GM23248 (cell line): Measurements from ENCODE around the gene EXOC6. TPM values are rescaled to one million over a fixed set of nuclear protein-coding genes. Genes with fewer than 3 reads are reported as not detected.

ENCODE experiments used
- DNase-seq: peaks from one replicate; pipeline ENCODE4 v3.0.0-alpha.2; 2015
- H2AFZ ChIP-seq: fragments of 200-600 bp; sonication (generic); 2 replicates; pipeline ENCODE4 v1.6.1; 2016; ENCODE audit warnings: antibody characterized with exemption
- H3F3A ChIP-seq: fragments of 200-600 bp; sonication (generic); 2 replicates; pipeline ENCODE4 v1.6.1; 2016; ENCODE audit warnings: mild to moderate bottlenecking, antibody characterized with exemption, mixed run types; ENCODE audit not compliant: insufficient read depth
- H3K27ac ChIP-seq: fragments of 200-600 bp; sonication (generic); 2 replicates; pipeline ENCODE4 v1.5.1; 2016; ENCODE audit warnings: mild to moderate bottlenecking
- H3K27me3 ChIP-seq: fragments of 200-600 bp; sonication (generic); replicated peaks from 2 replicates; pipeline ENCODE4 v1.6.1; 2016; ENCODE audit warnings: mild to moderate bottlenecking; ENCODE audit not compliant: insufficient read depth
- H3K36me3 ChIP-seq: fragments of 200-600 bp; sonication (generic); 2 replicates; pipeline ENCODE4 v1.6.1; 2016; ENCODE audit warnings: low read depth, mild to moderate bottlenecking
- H3K4me1 ChIP-seq: fragments of 200-600 bp; sonication (generic); 2 replicates; pipeline ENCODE4 v1.6.1; 2016; ENCODE audit warnings: mild to moderate bottlenecking; ENCODE audit not compliant: insufficient read depth
- H3K4me2 ChIP-seq: fragments of 200-600 bp; sonication (generic); one replicate; pipeline ENCODE4 v1.6.1; 2016; ENCODE audit warnings: mild to moderate bottlenecking; ENCODE audit not compliant: unreplicated experiment
- H3K4me3 ChIP-seq: fragments of 200-600 bp; sonication (generic); 2 replicates; pipeline ENCODE4 v1.5.1; 2016; ENCODE audit warnings: mild to moderate bottlenecking
- H3K79me2 ChIP-seq: fragments of 200-600 bp; sonication (generic); 2 replicates; pipeline ENCODE4 v1.6.1; 2016; ENCODE audit warnings: mild to moderate bottlenecking; ENCODE audit not compliant: insufficient read depth
- H3K9ac ChIP-seq: fragments of 200-600 bp; sonication (generic); 2 replicates; pipeline ENCODE4 v1.6.1; 2016; ENCODE audit warnings: mild to moderate bottlenecking
- H3K9me2 ChIP-seq: fragments of 200-600 bp; sonication (generic); 2 replicates; pipeline ENCODE4 v1.6.1; 2016; ENCODE audit warnings: mixed run types, mild to moderate bottlenecking, moderate library complexity; ENCODE audit not compliant: insufficient read depth
- H3K9me3 ChIP-seq: fragments of 200-600 bp; sonication (generic); one replicate; pipeline ENCODE4 v1.6.1; 2017; ENCODE audit warnings: low read depth
- H4K20me1 ChIP-seq: fragments of 200-600 bp; sonication (generic); 2 replicates; pipeline ENCODE4 v1.6.0; 2016; ENCODE audit not compliant: insufficient read depth
- EZH2 ChIP-seq: fragments of 200-600 bp; sonication (generic); IDR thresholded peaks from 2 replicates; pipeline ENCODE4 v1.6.1; 2018; ENCODE audit warnings: antibody characterized with exemption, mild to moderate bottlenecking; ENCODE audit not compliant: insufficient read depth, poor library complexity, severe bottlenecking
- EZH2phosphoT487 ChIP-seq: fragments of 200-600 bp; sonication (generic); IDR thresholded peaks from 2 replicates; pipeline ENCODE4 v1.6.1; 2018; ENCODE audit warnings: antibody characterized with exemption, moderate library complexity, mild to moderate bottlenecking, low read depth; ENCODE audit not compliant: insufficient read depth
- WGBS, 2 experiments: methylation state at CpG; one replicate each; pipeline ENCODE4 v1.1.6; 2015 to 2017; ENCODE audit warnings: low lambda C conversion rate in 2 of 2, low coverage in 1 of 2; ENCODE audit errors: missing lambda C conversion rate in 2 of 2; 5-methylcytosine and 5-hydroxymethylcytosine counted together
- in situ Hi-C: fragments of 300-500 bp; cut with MboI; formaldehyde crosslinking; loops from 2 replicates; pipeline ENCODE4 v1.15.0; 2020
- polyA plus RNA-seq: library from polyadenylated mRNA; unstranded; fragments of >200 nt; fragmentation: Nextera tagmentation; extraction: Ambion mirVana; gene quantifications from 2 replicates; pipeline ENCODE4 v1.2.1, GENCODE V29; 2016
- total RNA-seq: library from RNA; depleted of rRNA; stranded (reverse); fragments of >200 nt; shearing (Covaris generic); gene quantifications from 2 replicates; pipeline ENCODE4 v1.2.3, GENCODE V29; 2014

EXOC6 gene
- total and polyA plus RNA-seq, 2 experiments from 2014 or later: 2.0 to 3.4 TPM

DNA sequence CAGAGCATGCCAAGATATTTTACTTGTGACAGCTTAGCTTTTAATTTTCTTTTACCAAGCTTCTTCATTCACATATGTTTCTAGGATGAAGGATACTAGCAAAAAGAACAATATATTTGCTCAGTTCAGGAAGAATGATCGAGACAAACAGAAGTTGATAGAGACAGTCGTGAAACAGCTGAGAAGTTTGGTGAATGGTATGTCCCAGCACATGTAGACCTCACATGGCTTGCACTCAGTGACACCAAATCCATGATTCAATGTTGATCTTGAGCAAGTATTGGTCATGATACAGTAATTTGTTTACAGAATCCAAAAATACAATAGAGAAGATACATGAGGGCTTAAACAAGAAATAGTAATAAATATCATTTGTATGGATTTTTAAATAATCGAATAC is 209.8 kb downstream of the EXOC6 start:
- no peak for DNase-seq
- 77 to 85% methylated on average over 3 of the region's 3 CpGs for WGBS, 2 experiments
- TF ChIP-seq EZH2 (no peak), EZH2phosphoT487 (no peak)
- Histone ChIP-seq H3K4me1 (no peaks in the 10 kb centered on the region), H3K27me3 (peaks cover 40% of the 10 kb centered on the region), H3K4me3 (no peak overlapping the region), H2AFZ (no peak overlapping the region), H3K4me2 (no peak overlapping the region), H3K9me3 (no peaks in the 10 kb centered on the region), H3K36me3 (no peaks in the 10 kb centered on the region), H3K9me2 (no peaks in the 10 kb centered on the region), H3K9ac (no peak overlapping the region), H4K20me1 (no peaks in the 10 kb centered on the region), H3K79me2 (no peaks in the 10 kb centered on the region), H3K27ac (no peak overlapping the region), H3F3A (no peaks in the 10 kb centered on the region)
- in situ Hi-C loops: no loop called here

- H3K9me3 ChIP-seq: no peaks in the 10 kb centered on the region
- TF ChIP-seq EZH2phosphoT487 (no peak), EZH2 (peak; percentile 67)
- peak within 1 kb of the TSS; percentile 15 for H3K4me2 ChIP-seq
- H3F3A ChIP-seq: no peaks in the 10 kb centered on the region
- no peaks in the 10 kb centered on the region for H4K20me1 ChIP-seq
- H3K79me2 ChIP-seq: no peaks in the 10 kb centered on the region
- H3K9ac ChIP-seq: no peak within 1 kb of the TSS
- no peak for DNase-seq
- peaks cover 57% of the 10 kb centered on the region for H3K27me3 ChIP-seq
- H3K27ac ChIP-seq: no peak within 1 kb of the TSS
- H3K36me3 ChIP-seq: no peaks in the 10 kb centered on the region
- no peak within 1 kb of the TSS for H2AFZ ChIP-seq
- 19 to 20% methylated on average over 55 to 67 of the region's 67 CpGs for WGBS, 2 experiments
- H3K4me3 ChIP-seq: no peak within 1 kb of the TSS
- no peaks in the 10 kb centered on the region for H3K4me1 ChIP-seq
- no peaks in the 10 kb centered on the region for H3K9me2 ChIP-seq
- in situ Hi-C loops: no loop called here
Measured at GRCh38 chr10:93059975-93060886, 211.9 kb downstream of the EXOC6 start, which contains the start of gene CYP26C1. CYP26C1 (plus strand) TSS chr10:93060798; CDS start chr10:93061264, 466 bp downstream.

- in situ Hi-C loops: no loop called here
- H3K4me3 ChIP-seq: no peak overlapping the region
- H2AFZ ChIP-seq: no peak overlapping the region
- WGBS, 2 experiments: 10% methylated on average over 44 to 45 of the region's 45 CpGs
- H3K79me2 ChIP-seq: no peaks in the 10 kb centered on the region
- no peak overlapping the region for H3K9ac ChIP-seq
- H3K4me1 ChIP-seq: no peaks in the 10 kb centered on the region
- no peaks in the 10 kb centered on the region for H3K9me2 ChIP-seq
- no peaks in the 10 kb centered on the region for H4K20me1 ChIP-seq
- H3K27ac ChIP-seq: no peak overlapping the region
- TF ChIP-seq EZH2 (peak; percentile 15), EZH2phosphoT487 (no peak)
- no peak for DNase-seq
- no peaks in the 10 kb centered on the region for H3K9me3 ChIP-seq
- peaks cover 62% of the 10 kb centered on the region for H3K27me3 ChIP-seq
- no peaks in the 10 kb centered on the region for H3F3A ChIP-seq
- no peaks in the 10 kb centered on the region for H3K36me3 ChIP-seq
- peak overlapping the region; percentile 15 for H3K4me2 ChIP-seq
Measured at GRCh38 chr10:93060887-93061593, 212.7 kb downstream of the EXOC6 start.

- in situ Hi-C loops: no loop called here
- Histone ChIP-seq H4K20me1 (no peaks in the 10 kb centered on the region), H2AFZ (peak overlapping the region; percentile 51), H3K9me3 (no peaks in the 10 kb centered on the region), H3K79me2 (no peaks in the 10 kb centered on the region), H3K9me2 (no peaks in the 10 kb centered on the region), H3F3A (no peaks in the 10 kb centered on the region), H3K36me3 (no peaks in the 10 kb centered on the region), H3K27ac (no peak overlapping the region), H3K4me2 (peak overlapping the region; percentile 65), H3K4me1 (no peaks in the 10 kb centered on the region), H3K27me3 (peaks cover 70% of the 10 kb centered on the region), H3K9ac (no peak overlapping the region), H3K4me3 (peak overlapping the region; percentile 62)
- TF ChIP-seq EZH2 (peak; percentile 46), EZH2phosphoT487 (0 out of 2 replicates have a peak, but pooled peaks have one; percentile 58)
- peak; percentile 36 for DNase-seq
- 4% methylated on average over 54 to 55 of the region's 57 CpGs for WGBS, 2 experiments
Measured at GRCh38 chr10:93061594-93062513, 213.5 kb downstream of the EXOC6 start.
